ENCODE results near the gene LANCL3. TPM values are rescaled to one million over a fixed set of nuclear protein-coding genes. Genes with fewer than 3 reads are reported as not detected.

The LANCL3 gene
- total RNA-seq, 1 experiment from 2014 or later: 0.03 TPM

- ChIA-PET POLR2A (no interaction called here), CTCF (interaction anchor here (0.7 kb wide), 1 partner anchor 1153 kb away, joined by 5 read pairs; no protein-coding TSS in a partner anchor)
- ATAC-seq (no peak), DNase-seq (ENCODE audit: low read depth, low spot score) (no peak)
- H3K4me1 ChIP-seq (ENCODE audit: control insufficient read depth, insufficient read depth, low read length): no peaks in the 10 kb centered on the region
- TF ChIP-seq SIN3A (IDR thresholded peaks at IDR 0.05; ENCODE audit: borderline replicate concordance, insufficient read depth, low read depth, low read length) (no peak), POLR2AphosphoS5 (IDR thresholded peaks at IDR 0.05; ENCODE audit: low read depth, low read length) (no peak)
- no peaks in the 10 kb centered on the region for H3K27me3 ChIP-seq (ENCODE audit: control insufficient read depth, insufficient read depth, low read length)
- no peak overlapping the region for H3K27ac ChIP-seq (ENCODE audit: low read length)
- no peak overlapping the region for H3K4me3 ChIP-seq (ENCODE audit: low read depth in 2 of 2, low read length in 2 of 2)
- in situ Hi-C loops (cut with HindIII; ENCODE audit: low pct_unique_long_range_greater_than_20kb, low sequenced_read_pairs): no loop called here
- intact Hi-C loops (cut with micrococcal nuclease; ENCODE audit: unreplicated experiment): no loop called here
- H3K36me3 ChIP-seq (ENCODE audit: control insufficient read depth, insufficient read depth, low read length): no peaks in the 10 kb centered on the region
- no peaks in the 10 kb centered on the region for H3K9me3 ChIP-seq (ENCODE audit: control insufficient read depth, insufficient read depth, low read depth, low read length)
- BruUV-seq (replicated peaks): no TSS peak
These were observed 115.5 kb downstream of the LANCL3 start for GRCh38 chrX:37686996-37687395.

- no peak overlapping the region for H3K4me3 ChIP-seq (ENCODE audit: low read depth in 2 of 2, low read length in 2 of 2)
- no peaks in the 10 kb centered on the region for H3K36me3 ChIP-seq (ENCODE audit: control insufficient read depth, insufficient read depth, low read length)
- TF ChIP-seq SIN3A (IDR thresholded peaks at IDR 0.05; ENCODE audit: borderline replicate concordance, insufficient read depth, low read depth, low read length) (no peak), POLR2AphosphoS5 (IDR thresholded peaks at IDR 0.05; ENCODE audit: low read depth, low read length) (no peak), CTCF (IDR thresholded peaks at IDR 0.05) (no peak), REST (IDR thresholded peaks at IDR 0.05; ENCODE audit: insufficient read depth in 1 of 2, low read depth in 2 of 2, low read length in 1 of 2) (no peak), TCF7L2 (IDR thresholded peaks at IDR 0.05; ENCODE audit: low read depth, low read length) (no peak)
- H3K4me1 ChIP-seq (ENCODE audit: control insufficient read depth, insufficient read depth, low read length): no peaks in the 10 kb centered on the region
- no peak overlapping the region for H3K27ac ChIP-seq (ENCODE audit: low read length)
- no TSS peak for BruUV-seq (replicated peaks)
- DNase-seq (ENCODE audit: low read depth, low spot score) (no peak), ATAC-seq (no peak)
- POLR2A ChIA-PET: no interaction called here
- H3K27me3 ChIP-seq (ENCODE audit: control insufficient read depth, insufficient read depth, low read length): no peaks in the 10 kb centered on the region
- CTCF ChIA-PET: no interaction called here
- in situ Hi-C loops (cut with HindIII; ENCODE audit: low pct_unique_long_range_greater_than_20kb, low sequenced_read_pairs) (no loop called here), intact Hi-C loops (cut with micrococcal nuclease; ENCODE audit: unreplicated experiment) (no loop called here)
- H3K9me3 ChIP-seq (ENCODE audit: control insufficient read depth, insufficient read depth, low read depth, low read length): no peaks in the 10 kb centered on the region
These were observed 118.7 kb downstream of the LANCL3 start for GRCh38 chrX:37690119-37690518.

GRCh38 chrX:37692918-37693317, 121.5 kb downstream of the LANCL3 start:
- intact Hi-C loops (cut with micrococcal nuclease; ENCODE audit: unreplicated experiment): no loop called here
- ChIA-PET CTCF (no interaction called here), POLR2A (no interaction called here)
- ATAC-seq: no peak
- no TSS peak for BruUV-seq (replicated peaks)
- TF ChIP-seq POLR2AphosphoS5 (IDR thresholded peaks at IDR 0.05; ENCODE audit: low read depth, low read length): no peak
- TF ChIP-seq TCF7L2 (IDR thresholded peaks at IDR 0.05; ENCODE audit: low read depth, low read length): no peak
- no peaks in the 10 kb centered on the region for H3K4me1 ChIP-seq (ENCODE audit: control insufficient read depth, insufficient read depth, low read length)
- H3K9me3 ChIP-seq (ENCODE audit: control insufficient read depth, insufficient read depth, low read depth, low read length): no peaks in the 10 kb centered on the region
- no peak overlapping the region for H3K4me3 ChIP-seq (ENCODE audit: low read depth in 2 of 2, low read length in 2 of 2)
- in situ Hi-C loops (cut with HindIII; ENCODE audit: low pct_unique_long_range_greater_than_20kb, low sequenced_read_pairs): no loop called here
- no peaks in the 10 kb centered on the region for H3K36me3 ChIP-seq (ENCODE audit: control insufficient read depth, insufficient read depth, low read length)
- no peaks in the 10 kb centered on the region for H3K27me3 ChIP-seq (ENCODE audit: control insufficient read depth, insufficient read depth, low read length)
- no peak for DNase-seq (ENCODE audit: low read depth, low spot score)
- H3K27ac ChIP-seq (ENCODE audit: low read length): no peak overlapping the region

Data from Panc1 (cell line).